Measurements from ENCODE around the gene OVCA2. TPM values are rescaled to one million over a fixed set of nuclear protein-coding genes. Genes with fewer than 3 reads are reported as not detected.

Gene OVCA2
- total RNA-seq, 1 experiment from 2014 or later = 35.4 TPM

DNA sequence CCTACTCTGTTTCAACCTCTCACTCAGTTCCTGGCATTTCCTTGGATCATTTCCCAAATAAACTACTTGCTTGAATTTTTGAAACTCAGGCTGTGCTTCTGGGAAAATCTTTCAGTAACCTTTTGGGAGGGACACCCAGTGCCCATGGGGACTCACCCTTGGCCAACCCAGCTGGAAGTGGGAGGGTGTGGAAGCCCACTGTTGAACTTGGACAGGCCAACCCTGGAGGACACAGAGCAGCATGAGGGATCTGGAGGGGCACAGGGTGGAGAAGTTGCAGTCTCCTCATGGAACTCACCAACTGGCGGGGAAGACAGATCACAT, 27.9 kb upstream of the OVCA2 start:
- TF ChIP-seq EZH2 (IDR thresholded peaks at IDR 0.05; ENCODE audit: low read depth) = no peak
- TF ChIP-seq, protein P1, sequence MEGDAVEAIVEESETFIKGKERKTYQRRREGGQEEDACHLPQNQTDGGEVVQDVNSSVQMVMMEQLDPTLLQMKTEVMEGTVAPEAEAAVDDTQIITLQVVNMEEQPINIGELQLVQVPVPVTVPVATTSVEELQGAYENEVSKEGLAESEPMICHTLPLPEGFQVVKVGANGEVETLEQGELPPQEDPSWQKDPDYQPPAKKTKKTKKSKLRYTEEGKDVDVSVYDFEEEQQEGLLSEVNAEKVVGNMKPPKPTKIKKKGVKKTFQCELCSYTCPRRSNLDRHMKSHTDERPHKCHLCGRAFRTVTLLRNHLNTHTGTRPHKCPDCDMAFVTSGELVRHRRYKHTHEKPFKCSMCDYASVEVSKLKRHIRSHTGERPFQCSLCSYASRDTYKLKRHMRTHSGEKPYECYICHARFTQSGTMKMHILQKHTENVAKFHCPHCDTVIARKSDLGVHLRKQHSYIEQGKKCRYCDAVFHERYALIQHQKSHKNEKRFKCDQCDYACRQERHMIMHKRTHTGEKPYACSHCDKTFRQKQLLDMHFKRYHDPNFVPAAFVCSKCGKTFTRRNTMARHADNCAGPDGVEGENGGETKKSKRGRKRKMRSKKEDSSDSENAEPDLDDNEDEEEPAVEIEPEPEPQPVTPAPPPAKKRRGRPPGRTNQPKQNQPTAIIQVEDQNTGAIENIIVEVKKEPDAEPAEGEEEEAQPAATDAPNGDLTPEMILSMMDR (conservative IDR thresholded peaks at IDR 0.05) = no peak
- Histone ChIP-seq H3K4me3 (no peak overlapping the region), H3K4me1 (replicated peaks; ENCODE audit: insufficient read depth) (peaks cover 46% of the 10 kb centered on the region), H3K27ac (no peak overlapping the region), H3K36me3 (ENCODE audit: low read depth) (no peaks in the 10 kb centered on the region), H3K4me2 (peak overlapping the region; percentile 59), H3K9me3 (ENCODE audit: insufficient read depth, low read depth) (no peaks in the 10 kb centered on the region), H4K20me1 (ENCODE audit: insufficient read depth) (no peaks in the 10 kb centered on the region), H3K79me2 (ENCODE audit: low read depth) (no peaks in the 10 kb centered on the region), H2AFZ (no peak overlapping the region), H3K27me3 (ENCODE audit: insufficient read depth, low read depth) (peaks cover 4% of the 10 kb centered on the region; the same call in 1 of the 2 replicates), H3K9me2 (ENCODE audit: insufficient read depth) (no peaks in the 10 kb centered on the region), H3F3A (ENCODE audit: insufficient read depth, low read depth) (peaks cover 33% of the 10 kb centered on the region)
- intact Hi-C loops (cut with micrococcal nuclease; ENCODE audit: unreplicated experiment) = loop anchor here (10.0 kb wide), 1 partner anchor 299 kb away; the partner anchor contains the start of gene TLCD2
- ChIA-PET POLR2A (ENCODE audit: unreplicated experiment) (no interaction called here), CTCF (interaction anchor here (0.9 kb wide), 1 partner anchor 11 kb away, joined by 3 read pairs; the partner anchor contains the start of gene RTN4RL1)
- no peak for DNase-seq
- no TSS peak for BruUV-seq (replicated peaks)

DNA sequence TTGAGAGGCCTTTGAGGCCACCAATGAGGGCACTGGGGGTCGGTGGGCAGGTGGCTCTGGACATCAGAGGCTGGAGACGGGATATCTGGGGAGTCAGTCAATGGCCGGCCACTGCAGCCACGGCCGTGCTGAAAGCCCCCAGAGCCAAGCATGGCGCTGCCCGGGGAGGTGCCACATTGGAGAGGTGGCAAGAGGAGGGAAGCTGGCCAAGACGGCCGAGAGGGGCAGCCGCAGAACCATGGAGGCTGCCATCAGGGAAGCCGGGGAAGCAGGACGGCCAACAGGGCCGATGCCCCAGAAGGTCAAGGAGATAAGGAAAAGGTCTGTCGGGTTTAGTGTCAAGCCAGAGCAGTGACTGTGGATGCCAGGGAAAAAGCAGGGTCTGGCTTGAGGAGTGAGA, 26.5 kb upstream of the OVCA2 start:
- Histone ChIP-seq H3K4me3 (no peak overlapping the region), H3K4me2 (no peak overlapping the region), H3K36me3 (ENCODE audit: low read depth) (no peaks in the 10 kb centered on the region), H2AFZ (no peak overlapping the region), H3K27ac (no peak overlapping the region), H3K9me3 (ENCODE audit: insufficient read depth, low read depth) (no peaks in the 10 kb centered on the region), H3F3A (ENCODE audit: insufficient read depth, low read depth) (peaks cover 32% of the 10 kb centered on the region), H3K27me3 (ENCODE audit: insufficient read depth, low read depth) (peaks cover 15% of the 10 kb centered on the region), H3K4me1 (replicated peaks; ENCODE audit: insufficient read depth) (peaks cover 43% of the 10 kb centered on the region), H4K20me1 (ENCODE audit: insufficient read depth) (no peaks in the 10 kb centered on the region), H3K79me2 (ENCODE audit: low read depth) (no peaks in the 10 kb centered on the region), H3K9me2 (ENCODE audit: insufficient read depth) (no peaks in the 10 kb centered on the region)
- ChIA-PET POLR2A (ENCODE audit: unreplicated experiment) (no interaction called here), CTCF (no interaction called here)
- TF ChIP-seq, protein P1 (conservative IDR thresholded peaks at IDR 0.05) = no peak
- TF ChIP-seq EZH2 (IDR thresholded peaks at IDR 0.05; ENCODE audit: low read depth) = no peak
- intact Hi-C loops (cut with micrococcal nuclease; ENCODE audit: unreplicated experiment) = loop anchor here (10.0 kb wide), 1 partner anchor 301 kb away; the partner anchor contains the start of gene TLCD2
- no peak for DNase-seq
- BruUV-seq (replicated peaks) = no TSS peak

DNA sequence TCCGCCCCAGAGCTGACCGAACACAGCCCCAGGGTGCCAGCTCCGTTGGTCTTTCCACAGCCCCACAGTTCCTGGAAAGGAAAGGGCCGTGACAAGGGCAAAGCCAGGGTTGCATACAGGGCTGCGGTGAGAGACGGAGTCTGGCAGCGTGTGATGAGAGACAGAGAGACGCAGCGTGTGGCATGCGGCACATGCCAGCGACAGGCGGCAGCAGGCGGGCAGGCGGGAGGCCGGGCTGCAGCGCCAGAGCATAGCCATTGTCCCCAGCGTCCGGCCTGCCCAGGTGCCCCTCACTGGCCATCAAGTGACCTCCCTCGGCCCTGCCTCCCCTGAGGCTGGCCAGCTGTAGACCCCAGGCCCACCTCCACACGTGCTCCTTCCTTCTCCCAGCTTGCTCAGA, 25.3 kb upstream of the OVCA2 start:
- POLR2A ChIA-PET (ENCODE audit: unreplicated experiment) = no interaction called here

More for the DNA sequence above, 25.3 kb upstream of the OVCA2 start:
- intact Hi-C loops (cut with micrococcal nuclease; ENCODE audit: unreplicated experiment) = loop anchor here (10.0 kb wide), 1 partner anchor 302 kb away; the partner anchor contains the start of gene TLCD2
- no peak for TF ChIP-seq EZH2 (IDR thresholded peaks at IDR 0.05; ENCODE audit: low read depth)
- TF ChIP-seq, protein P1 (conservative IDR thresholded peaks at IDR 0.05) = no peak
- no TSS peak for BruUV-seq (replicated peaks)
- peaks cover 15% of the 10 kb centered on the region for H3K27me3 ChIP-seq (ENCODE audit: insufficient read depth, low read depth)
- H3K36me3 ChIP-seq (ENCODE audit: low read depth) = no peaks in the 10 kb centered on the region
- H3F3A ChIP-seq (ENCODE audit: insufficient read depth, low read depth) = peaks cover 24% of the 10 kb centered on the region
- H3K4me1 ChIP-seq (replicated peaks; ENCODE audit: insufficient read depth) = peaks cover 32% of the 10 kb centered on the region
- H3K4me2 ChIP-seq = no peak overlapping the region
- H3K4me3 ChIP-seq = no peak overlapping the region
- no peak for DNase-seq
- no peaks in the 10 kb centered on the region for H3K79me2 ChIP-seq (ENCODE audit: low read depth)
- no peak overlapping the region for H3K27ac ChIP-seq
- no peaks in the 10 kb centered on the region for H3K9me2 ChIP-seq (ENCODE audit: insufficient read depth)
- H4K20me1 ChIP-seq (ENCODE audit: insufficient read depth) = no peaks in the 10 kb centered on the region
- CTCF ChIA-PET = no interaction called here
- H2AFZ ChIP-seq = no peak overlapping the region
- no peaks in the 10 kb centered on the region for H3K9me3 ChIP-seq (ENCODE audit: insufficient read depth, low read depth)

All from PC-9 (cell line).